Heart right ventricle (tissue), 16 donors: ENCODE results near the gene TMEM190. TPM values are rescaled to one million over a fixed set of nuclear protein-coding genes. Genes with fewer than 3 reads are reported as not detected.
A peak's percentile ranks its signal among the peaks of the same experiment; 100 is the strongest.

Source experiments
- ATAC-seq, 8 donors: fragments of 200-7000 bp; cut with Tn5 transposase; one replicate each; pipeline ENCODE4 v1.9.1; 2020; ENCODE audit warnings: mild to moderate bottlenecking in 8 of 8, moderate library complexity in 8 of 8, moderate number of reproducible peaks in 1 of 8
- DNase-seq, 2 donors: peaks; one replicate each; pipeline ENCODE4 v3.0.0-alpha.2; 2020
- H3K27ac ChIP-seq, 10 donors: fragments of 200-600 bp; sonication (generic) in 2 of 10; one replicate each; pipeline versions ENCODE4 v1.5.0 to v1.8.0; 2020 to 2022; ENCODE audit warnings: mild to moderate bottlenecking in 3 of 10
- H3K27me3 ChIP-seq, 7 donors: fragments of 200-600 bp; one replicate each; pipeline ENCODE4 v1.8.0; 2021 to 2022; ENCODE audit warnings: mild to moderate bottlenecking in 2 of 7
- H3K36me3 ChIP-seq, 9 donors: fragments of 200-600 bp; sonication (generic) in 1 of 9; one replicate each; pipeline versions ENCODE4 v1.5.0 to v1.8.0; 2020 to 2022; ENCODE audit warnings: mild to moderate bottlenecking in 2 of 9
- H3K4me1 ChIP-seq, 9 donors: fragments of 200-600 bp; sonication (generic) in 1 of 9; one replicate each; pipeline versions ENCODE4 v1.5.0 to v1.8.0; 2020 to 2022; ENCODE audit warnings: mild to moderate bottlenecking in 4 of 9
- H3K4me3 ChIP-seq, 10 donors: fragments of 200-600 bp; sonication (generic) in 2 of 10; one replicate each; pipeline versions ENCODE4 v1.5.0 to v1.8.0; 2020 to 2022; ENCODE audit warnings: mild to moderate bottlenecking in 7 of 10, moderate library complexity in 2 of 10
- H3K9me3 ChIP-seq, 11 donors: fragments of 200-600 bp in 10 of 11; sonication (generic) in 2 of 11; one replicate each; pipeline versions ENCODE4 v1.5.0 to v1.8.0; 2013 to 2022; ENCODE audit warnings: mild to moderate bottlenecking in 2 of 11, control low read depth in 1 of 11, moderate library complexity in 1 of 11
- WGBS, 2 donors: extraction: QIAGEN DNeasy Blood & Tissue Kit; methylation state at CpG; one replicate each; pipeline ENCODE4 v1.1.7; 2013; ENCODE audit warnings: inconsistent platforms in 1 of 2; 5-methylcytosine and 5-hydroxymethylcytosine counted together
- intact Hi-C, 10 donors: fragments of 100-400 bp; cut with DNase I; formaldehyde crosslinking; loops; one replicate each; pipeline versions ENCODE4 v1.11.1 to v1.14.2; 2022
- polyA plus RNA-seq, 2 donors: library from polyadenylated mRNA; stranded (reverse); fragments of 200-250 nt; gene quantifications; one replicate each; pipeline ENCODE4 v1.2.3, GENCODE V29; 2013
- total RNA-seq, 10 donors: library from RNA; stranded (reverse); fragmentation: NEBNext Ultra II Directional in 3 of 10; extraction: Animal tissue kit (Norgen Biotek cat#: 25700) in 3 of 10; gene quantifications; one replicate each; pipeline versions ENCODE4 v1.2.1 to v1.2.4, GENCODE V29; 2021 to 2023
- TF ChIP-seq, protein P1 (sequence below), 9 donors: fragments of 200-600 bp; sonication (generic) in 2 of 9; IDR thresholded peaks; one replicate each; pipeline versions ENCODE4 v1.5.0 to v1.8.0; 2021 to 2022; ENCODE audit warnings: antibody characterized with exemption in 9 of 9, mild to moderate bottlenecking in 5 of 9, moderate library complexity in 1 of 9
- donor health status: Arrhythmogenic right ventricular cardiomyopathy.
- donor health status: ischemic (EF 13 %, LVEDD 7.1; RV severe dilation, severe dysfunction).
- donor health status: healthy with polysubstance abuse.
- donor health status: DM: no; HTN: yes; CAD: no.
- donor health status: DM: no; HTN: no; CAD: no.
- donor health status: ischemic (EF 25% LVEDD 6.9; RV normal size, moderate dysfunction).
- donor health status: ischemic (EF 25% LVEDD 5.7; RV mildly dilated, moderate dysfunction).
- donor health status: healthy.
- donor health status: DM: yes; HTN: yes; CAD: no.
- donor health status: Ischemic cardiomyopathy.
- donor health status: ischemic (EF 35%, LVEDD 5.7; RV mildly dilated, moderate dysfunction).
- donor health status: nonischemic (EF 11% LVEDD 7.7; RV severe dilation, severe dysfunction).
- donor health status: DM: yes; HTN: yes; CAD: no.
- donor health status: PGD.
- donor health status: ischemic (EF 29% LVEDD 5.4; RV normal size, mild dysfunction).
- donor health status: nonischemic (EF 23%, LVEDD 6.1; RV moderate dilation, normal function).

The TMEM190 gene
- total and polyA plus RNA-seq, 12 donors, result not detected

DNA sequence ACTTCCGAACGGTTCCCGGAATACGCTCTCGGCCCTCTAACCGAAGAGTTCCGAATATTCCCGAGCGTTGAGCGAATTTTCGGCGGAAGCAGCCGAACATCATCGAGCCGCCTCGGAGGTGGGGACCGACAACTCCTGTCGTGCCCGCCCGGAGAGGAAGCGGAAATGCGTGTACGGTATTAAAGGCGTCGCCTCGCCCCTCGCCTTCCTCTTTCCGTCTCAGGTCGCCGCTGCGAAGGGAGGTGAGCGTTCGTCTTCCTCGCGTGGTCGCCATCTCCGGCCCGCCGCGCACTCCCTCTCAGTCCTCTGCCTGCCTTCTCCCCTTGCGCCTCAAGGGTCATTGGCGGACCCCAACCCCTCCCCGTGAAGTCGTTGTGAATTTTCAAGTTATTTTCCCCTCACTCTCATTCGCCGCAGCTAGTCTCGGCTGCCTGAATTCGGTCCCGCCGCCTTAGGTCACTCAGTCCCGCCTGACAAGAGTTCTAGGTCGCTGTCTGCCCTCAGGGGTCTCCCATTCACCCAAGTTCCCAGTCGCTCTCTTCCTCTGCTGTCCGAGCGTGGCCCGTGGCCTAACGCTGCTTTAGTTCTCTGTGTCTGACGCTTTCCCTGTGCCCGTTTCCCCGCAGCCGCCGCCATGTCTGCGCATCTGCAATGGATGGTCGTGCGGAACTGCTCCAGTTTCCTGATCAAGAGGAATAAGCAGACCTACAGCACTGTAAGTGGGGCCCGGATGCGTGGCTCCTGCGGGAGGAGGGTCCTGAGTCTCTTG, 9.3 kb downstream of the TMEM190 start, which contains the start of gene RPL28:
Gene RPL28 (plus strand): TSS at position 209 of the 769 bp plus-strand sequence. CDS start 426 bp downstream, at position 635.
- Histone ChIP-seq H3K27ac (peak within 1 kb of the TSS; percentile 77 to 97 (median 91)), H3K36me3 (peaks cover 0 to 45% (median 32%) of the 10 kb centered on the region in 9 donors), H3K4me1 (peaks cover 27 to 59% (median 44%) of the 10 kb centered on the region in 9 donors), H3K9me3 (no peaks in the 10 kb centered on the region), H3K4me3 (peak within 1 kb of the TSS; percentile 74 to 99 (median 80)), H3K27me3 (no peaks in the 10 kb centered on the region)
- TF ChIP-seq, protein P1, sequence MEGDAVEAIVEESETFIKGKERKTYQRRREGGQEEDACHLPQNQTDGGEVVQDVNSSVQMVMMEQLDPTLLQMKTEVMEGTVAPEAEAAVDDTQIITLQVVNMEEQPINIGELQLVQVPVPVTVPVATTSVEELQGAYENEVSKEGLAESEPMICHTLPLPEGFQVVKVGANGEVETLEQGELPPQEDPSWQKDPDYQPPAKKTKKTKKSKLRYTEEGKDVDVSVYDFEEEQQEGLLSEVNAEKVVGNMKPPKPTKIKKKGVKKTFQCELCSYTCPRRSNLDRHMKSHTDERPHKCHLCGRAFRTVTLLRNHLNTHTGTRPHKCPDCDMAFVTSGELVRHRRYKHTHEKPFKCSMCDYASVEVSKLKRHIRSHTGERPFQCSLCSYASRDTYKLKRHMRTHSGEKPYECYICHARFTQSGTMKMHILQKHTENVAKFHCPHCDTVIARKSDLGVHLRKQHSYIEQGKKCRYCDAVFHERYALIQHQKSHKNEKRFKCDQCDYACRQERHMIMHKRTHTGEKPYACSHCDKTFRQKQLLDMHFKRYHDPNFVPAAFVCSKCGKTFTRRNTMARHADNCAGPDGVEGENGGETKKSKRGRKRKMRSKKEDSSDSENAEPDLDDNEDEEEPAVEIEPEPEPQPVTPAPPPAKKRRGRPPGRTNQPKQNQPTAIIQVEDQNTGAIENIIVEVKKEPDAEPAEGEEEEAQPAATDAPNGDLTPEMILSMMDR (IDR thresholded peaks at IDR 0.05), result no peak
- intact Hi-C loops, result loop anchor here in 5 of 10 donors (1.0 to 10.0 kb wide), 7 partner anchors 22 to 104 kb away; partner anchors contain the start of genes KMT5C (in 3 of the 5), BRSK1 (in 1 of the 5), C19orf85 (in 1 of the 5) and HSPBP1 (in 1 of the 5)
- DNase-seq, result peak; percentile 97 to 99
- WGBS, 2 donors, result 0% methylated on average over 68 of the region's 68 CpGs
- ATAC-seq, result peak; percentile 90 to 96 (median 93)

DNA sequence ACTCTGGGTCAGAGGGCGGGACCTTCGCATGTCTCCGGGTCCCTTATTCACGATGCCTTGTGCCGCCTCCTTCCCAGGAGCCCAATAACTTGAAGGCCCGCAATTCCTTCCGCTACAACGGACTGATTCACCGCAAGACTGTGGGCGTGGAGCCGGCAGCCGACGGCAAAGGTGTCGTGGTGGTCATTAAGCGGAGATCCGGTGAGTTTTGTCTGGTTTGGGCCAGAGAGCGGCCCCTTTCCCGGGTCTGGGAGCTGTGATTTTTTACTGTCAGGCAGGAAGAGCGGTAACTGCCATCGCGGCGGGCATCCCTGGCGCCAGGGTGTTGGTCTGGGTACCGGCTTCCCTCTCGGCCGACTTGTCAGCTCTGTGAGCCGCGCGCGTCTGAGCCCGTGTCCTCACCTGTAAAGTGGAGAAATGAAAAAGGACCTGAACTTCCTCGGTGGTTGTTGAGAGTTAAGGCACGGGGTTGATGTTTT, 9.9 kb downstream of the TMEM190 start:
- peaks cover 0 to 51% (median 35%) of the 10 kb centered on the region in 9 donors for H3K36me3 ChIP-seq
- no peaks in the 10 kb centered on the region for H3K9me3 ChIP-seq
- TF ChIP-seq, protein P1 (IDR thresholded peaks at IDR 0.05), result no peak
- peak overlapping the region; percentile 74 to 99 (median 80) for H3K4me3 ChIP-seq
- peaks cover 27 to 60% (median 44%) of the 10 kb centered on the region in 9 donors for H3K4me1 ChIP-seq
- DNase-seq (no peak), ATAC-seq (no peak)
- intact Hi-C loops, result loop anchor here in 4 of 10 donors (5.0 to 10.0 kb wide), 4 partner anchors 76 to 104 kb away; partner anchors contain the start of genes BRSK1 (in 1 of the 4), C19orf85 (in 1 of the 4), HSPBP1 (in 1 of the 4) and ISOC2 (in 1 of the 4)
- H3K27me3 ChIP-seq, result no peaks in the 10 kb centered on the region
- 6% methylated on average over 33 of the region's 33 CpGs for WGBS, 2 donors
- H3K27ac ChIP-seq, result peak overlapping the region; percentile 25 to 97 (median 91)

DNA sequence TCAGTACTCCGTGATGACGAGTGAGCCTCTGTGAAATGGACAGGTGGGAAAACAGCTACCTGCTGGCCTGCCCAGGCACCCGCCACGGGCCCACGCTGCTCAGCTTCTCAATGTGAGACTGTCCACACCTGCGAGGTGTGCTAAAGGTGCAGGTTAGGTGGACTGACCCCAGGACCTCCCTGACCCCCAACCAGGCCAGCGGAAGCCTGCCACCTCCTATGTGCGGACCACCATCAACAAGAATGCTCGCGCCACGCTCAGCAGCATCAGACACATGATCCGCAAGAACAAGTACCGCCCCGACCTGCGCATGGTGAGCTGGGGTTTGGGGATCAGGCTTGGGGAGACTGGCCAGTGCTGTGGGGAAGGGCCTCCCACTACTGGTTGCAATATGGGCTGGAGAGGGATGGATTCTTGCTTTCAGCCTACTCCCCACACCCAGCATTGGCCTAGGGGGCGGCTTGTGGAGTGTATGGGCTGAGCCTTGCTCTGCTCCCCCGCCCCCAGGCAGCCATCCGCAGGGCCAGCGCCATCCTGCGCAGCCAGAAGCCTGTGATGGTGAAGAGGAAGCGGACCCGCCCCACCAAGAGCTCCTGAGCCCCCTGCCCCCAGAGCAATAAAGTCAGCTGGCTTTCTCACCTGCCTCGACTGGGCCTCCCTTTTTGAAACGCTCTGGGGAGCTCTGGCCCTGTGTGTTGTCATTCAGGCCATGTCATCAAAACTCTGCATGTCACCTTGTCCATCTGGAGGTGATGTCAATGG, 11.3 kb downstream of the TMEM190 start:
- TF ChIP-seq, protein P1 (IDR thresholded peaks at IDR 0.05), result no peak
- Histone ChIP-seq H3K36me3 (peaks cover 0 to 63% (median 41%) of the 10 kb centered on the region in 9 donors), H3K9me3 (no peaks in the 10 kb centered on the region), H3K4me3 (peak overlapping the region in 8 of 10 donors; percentile 74 to 99 (median 82)), H3K27ac (no peak overlapping the region), H3K4me1 (peaks cover 27 to 58% (median 44%) of the 10 kb centered on the region in 9 donors), H3K27me3 (no peaks in the 10 kb centered on the region)
- ATAC-seq, result no peak
- 89 to 90% methylated on average over 24 of the region's 24 CpGs for WGBS, 2 donors
- intact Hi-C loops, result loop anchor here in 4 of 10 donors (5.0 to 10.0 kb wide), 4 partner anchors 74 to 106 kb away; partner anchors contain the start of genes BRSK1 (in 1 of the 4), C19orf85 (in 1 of the 4), HSPBP1 (in 1 of the 4) and ISOC2 (in 1 of the 4)
- DNase-seq, result no peak
